NCI-H82 (cell line): Measurements from ENCODE around the gene GRK3.
"Not testable (repeated sequence)": the region's sequence is repeated elsewhere in the genome, so short reads cannot be mapped to it uniquely, and the experiment has no call there.

Source experiments
- DNase-seq: peaks from one replicate; lab custom pipeline; 2025; lab: John Stamatoyannopoulos, UW

GRK3 gene

GRCh38 chr22:25572708-25573171 is 8.3 kb downstream of the GRK3 start:
- no peak for DNase-seq

- DNase-seq, result no peak
These were observed 9.4 kb downstream of the GRK3 start for GRCh38 chr22:25573841-25574240.

GRCh38 chr22:25574736-25575135 is 10.3 kb downstream of the GRK3 start:
- no peak for DNase-seq

- not testable (repeated sequence) for DNase-seq
These were observed 11.4 kb downstream of the GRK3 start for GRCh38 chr22:25575674-25576392.

GRCh38 chr22:25581452-25581851 is 17.0 kb downstream of the GRK3 start:
- not testable (repeated sequence) for DNase-seq

GRCh38 chr22:25582946-25583345 is 18.5 kb downstream of the GRK3 start:
- DNase-seq, result no peak

- not testable (repeated sequence) for DNase-seq
These were observed 20.5 kb downstream of the GRK3 start for GRCh38 chr22:25584993-25585392.

GRCh38 chr22:25589664-25590063 is 25.2 kb downstream of the GRK3 start:
- not testable (repeated sequence) for DNase-seq

- not testable (repeated sequence) for DNase-seq
These were observed 28.8 kb downstream of the GRK3 start for GRCh38 chr22:25593323-25593722.

GRCh38 chr22:25598609-25599008 is 34.1 kb downstream of the GRK3 start:
- no peak for DNase-seq

- DNase-seq, result no peak
These were observed 38.0 kb downstream of the GRK3 start for GRCh38 chr22:25602445-25602844.

GRCh38 chr22:25602916-25603315 is 38.4 kb downstream of the GRK3 start:
- DNase-seq, result no peak

GRCh38 chr22:25605146-25605545 is 40.7 kb downstream of the GRK3 start:
- not testable (repeated sequence) for DNase-seq

GRCh38 chr22:25605565-25605964 is 41.1 kb downstream of the GRK3 start:
- DNase-seq, result not testable (repeated sequence)

GRCh38 chr22:25611284-25611683 is 46.8 kb downstream of the GRK3 start:
- DNase-seq, result not testable (repeated sequence)

- DNase-seq, result not testable (repeated sequence)
These were observed 48.7 kb downstream of the GRK3 start for GRCh38 chr22:25613131-25613530.

GRCh38 chr22:25613558-25613957 is 49.1 kb downstream of the GRK3 start:
- DNase-seq, result not testable (repeated sequence)

GRCh38 chr22:25614791-25615190 is 50.3 kb downstream of the GRK3 start:
- DNase-seq, result not testable (repeated sequence)

- no peak for DNase-seq
These were observed 57.5 kb downstream of the GRK3 start for GRCh38 chr22:25621986-25622385.

- no peak for DNase-seq
These were observed 58.8 kb downstream of the GRK3 start for GRCh38 chr22:25623310-25623734.

GRCh38 chr22:25623851-25624250 is 59.4 kb downstream of the GRK3 start:
- no peak for DNase-seq

- no peak for DNase-seq
These were observed 60.0 kb downstream of the GRK3 start for GRCh38 chr22:25624476-25624875.

GRCh38 chr22:25625747-25626623 is 61.5 kb downstream of the GRK3 start:
- DNase-seq, result peak; percentile 60
